NOMO-1 treated with dmso at 0.1 percent for 144 hours (cell line): Measurements from ENCODE around the gene FARP1.
"Not testable (repeated sequence)": the region's sequence is repeated elsewhere in the genome, so short reads cannot be mapped to it uniquely, and the experiment has no call there.

Source experiments
- DNase-seq: peaks from one replicate; lab custom pipeline; 2025; ENCODE audit not compliant: unreplicated experiment; lab: John Stamatoyannopoulos, UW

FARP1 gene

DNA sequence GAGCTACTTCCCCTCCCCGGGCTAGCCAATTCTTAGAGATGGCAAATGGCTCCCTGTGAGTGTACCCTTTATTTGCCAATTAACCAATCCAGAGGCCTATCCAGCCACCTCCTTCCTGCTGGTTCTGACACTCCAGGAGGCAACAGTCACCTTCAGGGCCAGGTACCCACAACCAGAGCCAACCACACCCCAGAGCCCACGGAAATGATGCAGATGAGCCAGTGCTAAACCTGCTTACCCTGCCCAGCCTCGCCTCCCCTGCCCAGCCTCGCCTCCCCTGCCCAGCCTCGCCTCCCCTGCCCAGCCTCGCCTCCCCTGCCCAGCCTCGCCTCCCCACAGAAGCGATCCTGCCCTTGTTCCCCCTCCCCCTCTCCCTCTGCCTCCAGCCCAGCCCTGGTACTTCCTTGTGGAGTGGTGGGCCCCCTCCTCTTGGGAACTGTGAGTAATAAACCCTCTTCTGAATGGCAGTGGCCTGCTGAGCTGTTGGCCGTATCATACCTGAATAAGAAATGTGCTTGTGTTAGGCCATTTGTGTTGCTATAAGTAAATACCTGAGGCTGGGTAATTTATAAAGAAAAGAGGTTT is 207.9 kb downstream of the FARP1 start:
- DNase-seq, result no peak

DNA sequence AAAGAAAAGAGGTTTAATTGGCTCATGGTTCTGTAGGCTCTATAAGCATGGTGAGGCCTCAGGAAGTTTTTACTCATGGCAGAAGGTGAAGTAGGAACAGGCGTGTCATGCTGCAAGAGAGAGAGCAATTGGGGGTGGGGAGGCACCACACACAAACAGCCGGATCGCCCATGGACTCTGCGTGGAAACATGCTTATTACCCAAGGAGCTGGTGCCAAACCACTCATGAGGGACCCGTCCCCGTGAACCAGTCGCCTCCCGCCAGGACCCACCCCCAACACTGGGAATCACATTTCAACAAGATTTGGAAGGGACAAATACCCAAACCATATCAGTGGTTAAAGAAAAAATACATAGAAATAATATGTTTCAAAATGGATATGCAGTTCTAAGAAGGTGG is 208.7 kb downstream of the FARP1 start:
- DNase-seq, result no peak

DNA sequence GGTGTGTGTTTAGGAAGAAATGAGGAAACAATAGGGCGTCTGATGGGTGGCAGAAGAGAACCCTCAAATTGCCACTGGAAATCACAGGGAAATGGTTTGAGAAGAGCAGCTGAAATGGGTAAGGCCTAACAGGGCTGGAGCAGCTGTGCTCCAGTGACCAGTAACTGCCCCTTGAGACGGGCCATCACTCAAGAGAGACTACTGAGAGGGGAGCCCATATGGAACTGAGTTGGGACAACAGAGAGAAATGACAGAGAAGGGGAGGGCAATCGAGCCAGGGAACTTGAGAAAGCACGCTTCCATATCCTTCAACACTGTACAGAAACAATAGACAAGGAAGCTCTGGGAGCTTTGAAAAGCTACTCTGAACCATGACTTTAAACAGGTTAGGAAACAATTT is 209.3 kb downstream of the FARP1 start:
- no peak for DNase-seq

DNA sequence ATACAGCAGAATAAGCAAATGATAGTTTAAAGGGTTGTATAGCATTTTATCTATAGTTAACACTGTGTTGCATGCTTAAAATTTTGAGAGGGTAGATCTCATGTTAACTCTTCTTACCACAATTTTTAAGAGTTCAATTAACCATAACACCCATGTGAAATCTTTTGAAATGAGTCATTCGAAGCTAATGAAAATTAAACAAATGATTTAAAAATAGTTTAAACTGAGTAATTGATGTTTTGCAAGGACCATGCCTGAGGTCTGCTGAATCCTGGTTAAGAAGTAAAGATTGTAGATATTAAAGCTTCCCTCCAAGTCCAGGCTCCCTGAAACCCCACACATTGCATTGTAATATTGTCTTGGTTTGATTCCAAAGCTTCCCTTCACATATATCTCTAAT is 210.9 kb downstream of the FARP1 start:
- no peak for DNase-seq

DNA sequence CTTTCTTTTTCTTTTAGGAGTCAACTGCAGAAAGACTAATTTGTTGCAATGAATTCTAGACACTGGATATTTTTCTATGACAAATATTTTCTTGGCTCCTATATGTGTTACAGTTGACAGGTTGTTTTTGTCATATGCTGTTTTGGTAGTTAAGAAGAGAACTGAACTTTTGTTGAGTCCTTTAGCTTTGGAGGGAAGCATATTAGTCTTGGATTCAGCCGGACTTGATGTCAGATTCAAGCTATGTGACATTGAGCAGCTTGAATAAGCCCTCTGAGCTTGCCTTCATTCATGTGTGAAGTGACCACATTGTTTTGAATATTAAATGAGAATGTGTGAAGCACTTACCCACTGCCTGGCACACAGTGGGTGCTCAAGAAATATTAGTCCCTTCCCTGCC is 216.0 kb downstream of the FARP1 start:
- no peak for DNase-seq

DNA sequence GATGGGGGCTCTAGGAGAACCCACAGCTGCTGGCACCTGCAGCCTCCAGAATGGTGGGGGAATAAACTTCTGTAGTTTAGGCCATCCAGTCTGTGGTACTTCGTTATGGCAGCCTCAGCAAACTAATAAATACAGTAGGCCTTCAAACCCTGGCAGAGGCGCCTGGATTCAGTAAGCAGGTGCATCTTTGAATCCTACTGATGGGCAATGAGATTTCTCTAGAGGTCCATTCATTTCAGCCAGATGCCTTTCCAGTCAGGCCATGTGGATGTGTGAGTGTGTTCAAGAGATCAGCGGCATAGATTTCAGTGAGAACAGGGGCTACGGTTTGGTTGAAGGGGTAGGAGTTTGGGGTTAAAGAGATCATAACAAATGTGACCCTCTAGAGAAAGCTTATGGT is 217.7 kb downstream of the FARP1 start:
- no peak for DNase-seq

DNA sequence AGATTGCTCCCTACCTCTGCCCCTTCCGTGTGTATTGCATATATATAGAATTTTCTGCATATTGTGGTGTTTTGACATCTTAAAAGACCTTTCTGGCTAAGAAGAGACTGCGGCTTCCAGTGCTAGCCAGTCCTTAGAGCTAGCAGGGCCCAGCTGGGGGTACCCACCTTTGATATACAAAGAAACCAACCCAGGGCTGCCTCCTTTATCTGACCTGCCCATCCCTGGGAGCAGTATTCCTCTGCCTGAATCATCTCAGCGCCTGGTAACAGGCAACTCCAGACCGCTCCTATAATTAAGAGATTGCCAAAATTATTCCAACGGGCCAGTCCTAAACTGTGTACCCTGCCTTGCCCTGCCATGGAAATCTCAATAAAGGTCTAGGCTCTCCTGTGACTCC is 220.4 kb downstream of the FARP1 start:
- no peak for DNase-seq

DNA sequence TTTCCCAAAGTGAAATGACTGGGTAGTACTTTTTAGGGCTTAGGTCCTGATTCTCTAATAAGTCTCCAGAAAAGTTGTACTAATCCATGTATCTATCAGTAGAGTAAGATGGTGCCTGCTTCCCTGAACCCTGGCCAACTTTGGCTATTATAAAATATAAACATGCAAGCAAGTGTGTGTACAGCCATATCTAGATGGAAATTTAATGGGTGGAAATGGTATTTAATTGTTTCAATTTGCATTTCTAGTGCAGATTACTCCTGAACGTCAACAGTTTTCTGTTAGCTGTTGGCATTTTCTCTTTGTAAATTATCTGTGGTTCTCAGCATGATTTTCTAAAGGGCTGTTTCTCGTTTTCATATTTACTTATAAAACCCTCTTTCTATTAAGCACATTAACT is 221.3 kb downstream of the FARP1 start:
- no peak for DNase-seq

DNA sequence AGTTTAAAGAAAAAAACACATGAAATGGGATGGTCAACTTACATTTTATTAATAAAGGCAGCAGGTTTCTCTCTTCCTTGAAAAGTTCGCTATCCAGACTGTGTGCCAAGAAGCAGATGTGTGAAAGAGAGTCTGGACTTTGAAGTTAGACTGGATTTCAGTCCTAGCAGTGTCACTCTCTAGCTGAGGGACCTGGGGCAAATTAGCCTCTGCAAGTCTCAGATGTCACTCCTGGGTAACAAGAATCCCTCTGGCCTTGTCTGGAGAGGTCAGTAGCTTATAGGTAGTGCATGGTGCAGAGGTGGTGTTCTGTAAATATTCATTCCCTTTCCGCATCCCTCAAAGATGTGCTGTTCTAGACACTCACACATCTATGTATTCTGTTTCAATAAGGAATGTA is 221.8 kb downstream of the FARP1 start:
- no peak for DNase-seq

DNA sequence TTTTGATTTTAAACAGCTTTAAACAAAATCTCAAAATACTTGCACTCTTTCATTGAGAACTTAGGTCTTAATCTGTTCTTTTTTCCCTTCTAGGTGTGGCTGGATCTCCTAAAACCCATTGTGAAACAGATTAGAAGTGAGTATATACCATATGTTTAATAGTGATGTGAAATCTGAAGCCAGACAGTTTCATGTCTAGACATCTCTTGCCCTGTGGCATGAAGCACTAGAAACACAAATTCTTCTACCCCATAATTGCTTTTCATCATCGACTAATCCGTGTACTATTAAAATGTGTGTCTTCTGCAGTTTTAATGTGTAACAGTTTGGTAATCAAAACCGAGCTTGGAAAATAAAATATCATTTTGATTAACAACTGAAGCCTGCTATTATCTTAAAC is 222.4 kb downstream of the FARP1 start:
- no peak for DNase-seq

DNA sequence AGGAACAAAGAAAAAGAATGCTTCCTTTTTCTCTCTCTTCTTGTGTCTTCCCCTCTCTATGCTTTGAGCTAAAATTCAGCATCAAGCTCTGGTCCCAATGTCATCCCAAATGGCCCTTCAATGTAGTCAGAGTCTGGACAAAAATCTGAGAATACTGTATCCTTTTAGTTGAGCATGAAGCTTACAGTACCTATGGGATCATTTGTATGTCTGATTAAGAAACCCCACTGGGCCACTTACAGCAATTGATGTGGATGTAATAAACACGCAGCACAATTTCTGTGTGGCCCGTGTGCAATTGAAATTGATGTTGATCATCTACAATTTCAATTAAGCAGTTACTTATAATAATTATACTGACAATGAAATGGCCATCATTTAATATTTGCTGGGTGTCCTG is 223.1 kb downstream of the FARP1 start:
- no peak for DNase-seq

DNA sequence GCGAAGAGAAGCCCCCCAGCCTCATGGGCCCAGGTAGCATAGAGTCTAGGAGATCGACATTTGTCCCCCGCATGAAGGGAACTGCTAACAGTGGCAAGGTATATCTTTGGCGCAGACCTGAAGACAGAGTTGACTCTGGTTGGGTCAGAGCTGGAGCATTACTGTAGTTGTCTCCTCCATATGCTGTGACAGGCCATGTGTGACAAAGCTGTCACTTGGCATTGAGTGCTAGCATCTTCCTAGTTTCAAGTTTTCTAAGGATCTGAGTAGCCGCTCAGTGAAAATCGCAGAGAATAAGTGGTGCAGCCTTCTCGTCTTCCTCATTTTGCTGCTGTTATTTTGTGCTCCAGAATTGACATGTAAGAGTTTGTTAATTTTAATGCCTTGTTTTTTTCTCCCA is 223.5 kb downstream of the FARP1 start:
- no peak for DNase-seq

DNA sequence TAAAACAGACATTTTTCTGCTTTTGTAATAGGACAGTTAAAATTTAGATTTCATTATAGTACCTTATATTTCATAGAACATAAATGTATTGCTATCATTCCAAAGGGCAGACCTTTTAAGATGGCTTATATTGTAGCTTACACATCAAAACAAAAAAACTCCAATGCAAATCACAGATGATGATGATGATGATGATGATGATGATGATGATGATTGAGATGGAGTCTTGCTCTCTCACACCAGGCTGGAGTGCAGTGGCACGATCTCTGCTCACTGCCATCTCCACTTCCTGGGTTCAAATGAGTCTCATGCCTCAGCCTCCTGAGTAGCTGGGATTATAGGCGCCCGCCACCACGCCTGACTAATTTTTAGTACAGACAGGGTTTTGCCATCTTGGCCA is 224.1 kb downstream of the FARP1 start:
- no peak for DNase-seq

DNA sequence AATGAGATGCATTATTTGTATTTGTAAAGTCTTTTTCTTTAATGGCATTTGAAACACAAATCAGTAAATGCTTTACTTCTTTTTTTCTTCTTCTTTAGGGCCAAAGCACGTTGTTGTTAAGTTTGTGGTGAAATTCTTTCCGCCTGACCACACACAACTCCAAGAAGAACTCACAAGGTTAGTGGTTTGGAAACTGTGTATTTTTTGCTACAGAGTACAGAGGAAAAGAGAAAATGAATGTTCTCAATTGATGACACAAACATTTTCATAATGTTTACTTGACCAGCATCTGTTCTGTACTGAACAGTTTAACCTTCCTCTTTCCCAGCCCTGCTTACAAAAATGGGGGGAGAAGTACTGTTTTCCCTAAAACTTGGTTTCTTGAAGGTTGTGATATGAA is 225.1 kb downstream of the FARP1 start:
- no peak for DNase-seq

DNA sequence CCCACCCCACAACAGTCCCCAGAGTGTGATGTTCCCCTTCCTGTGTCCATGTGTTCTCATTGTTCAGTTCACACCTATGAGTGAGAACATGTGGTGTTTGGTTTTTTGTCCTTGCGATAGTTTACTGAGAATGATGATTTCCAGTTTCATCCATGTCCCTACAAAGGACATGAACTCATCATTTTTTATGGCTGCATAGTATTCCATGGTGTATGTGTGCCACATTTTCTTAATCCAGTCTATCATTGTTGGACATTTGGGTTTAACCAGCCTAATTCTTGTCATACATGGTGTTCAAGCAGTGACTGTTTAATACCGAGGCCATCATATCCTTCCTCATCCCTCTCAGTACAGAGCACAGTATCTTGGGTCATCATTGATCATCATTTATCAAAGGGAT is 226.6 kb downstream of the FARP1 start:
- DNase-seq, result not testable (repeated sequence)

DNA sequence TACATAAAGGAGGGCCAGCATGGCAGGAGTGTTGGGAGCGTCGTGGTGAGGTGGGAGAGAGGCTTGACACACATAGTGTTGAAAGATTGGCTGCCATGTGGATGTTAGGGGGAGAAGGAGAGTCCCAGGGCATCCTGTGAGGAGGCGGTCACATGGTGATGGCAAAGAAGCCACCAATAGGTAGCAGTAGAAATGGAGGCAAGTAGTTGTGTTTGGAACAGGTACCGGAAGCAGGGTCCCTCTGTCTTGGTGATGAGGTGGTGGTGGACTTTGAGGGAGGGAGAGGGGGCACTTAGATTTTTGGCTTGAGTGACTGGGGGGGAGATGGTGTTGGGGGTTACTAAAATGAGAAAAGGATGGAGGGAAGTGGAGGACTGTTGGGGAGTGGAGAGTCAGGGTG is 227.4 kb downstream of the FARP1 start:
- DNase-seq, result no peak

DNA sequence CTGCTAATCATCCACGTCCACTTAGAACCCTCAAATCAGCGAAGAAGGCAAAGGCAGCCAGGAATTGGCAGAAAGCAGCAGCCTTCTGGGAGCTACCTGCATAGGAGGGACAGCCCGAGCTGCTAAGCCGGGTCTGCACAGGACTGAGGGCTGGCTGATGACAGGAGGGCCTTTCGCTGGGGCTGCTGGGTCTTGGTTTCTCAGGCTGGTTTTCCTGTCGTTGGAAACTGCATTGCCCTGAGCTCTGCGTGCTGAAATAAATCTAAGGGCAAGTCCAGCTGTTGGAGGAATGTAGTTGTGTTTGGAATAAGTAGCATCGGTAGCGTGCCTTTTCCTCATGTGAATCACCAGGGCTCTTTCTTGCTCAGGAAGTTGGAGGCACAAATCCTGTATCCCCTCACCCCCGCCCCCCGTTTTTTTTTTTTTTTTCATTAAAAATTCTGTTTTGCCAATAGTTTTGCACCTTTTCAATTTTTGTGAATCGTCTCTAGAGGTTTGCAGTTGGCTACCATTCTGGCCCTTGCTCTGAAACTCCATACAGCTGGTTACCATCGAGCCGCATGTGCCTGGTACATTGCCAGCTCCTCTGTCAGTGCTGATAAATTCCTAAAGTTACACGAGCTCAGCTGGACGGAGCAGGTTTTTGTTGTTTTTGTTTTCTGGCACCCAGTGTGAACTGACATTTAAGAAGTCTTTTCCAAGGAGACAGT is 228.1 kb downstream of the FARP1 start:
- no peak for DNase-seq

DNA sequence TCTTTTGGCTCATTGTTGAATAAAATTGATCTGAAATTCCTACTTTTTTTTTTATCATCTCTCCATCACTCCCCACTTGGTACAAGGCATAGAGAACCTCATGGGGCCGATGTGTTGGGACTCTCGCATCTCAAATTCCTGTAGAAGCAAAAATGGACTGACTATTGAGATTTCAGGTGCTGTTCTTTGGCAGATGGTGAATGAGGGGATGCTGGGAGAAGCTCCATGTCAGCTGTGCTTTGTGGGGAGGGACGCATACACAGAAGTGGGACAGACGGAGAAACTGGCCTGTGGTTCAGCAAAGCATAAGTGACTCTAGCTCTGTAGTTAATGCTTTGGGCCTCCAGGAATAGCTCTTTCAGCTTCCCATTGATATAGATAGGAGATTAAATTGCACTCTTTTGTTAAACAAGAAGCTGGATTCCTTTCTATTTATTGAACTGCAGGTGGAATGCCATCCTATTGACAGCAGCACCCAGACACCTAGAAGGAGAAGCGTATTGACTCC is 228.7 kb downstream of the FARP1 start:
- DNase-seq, result no peak

DNA sequence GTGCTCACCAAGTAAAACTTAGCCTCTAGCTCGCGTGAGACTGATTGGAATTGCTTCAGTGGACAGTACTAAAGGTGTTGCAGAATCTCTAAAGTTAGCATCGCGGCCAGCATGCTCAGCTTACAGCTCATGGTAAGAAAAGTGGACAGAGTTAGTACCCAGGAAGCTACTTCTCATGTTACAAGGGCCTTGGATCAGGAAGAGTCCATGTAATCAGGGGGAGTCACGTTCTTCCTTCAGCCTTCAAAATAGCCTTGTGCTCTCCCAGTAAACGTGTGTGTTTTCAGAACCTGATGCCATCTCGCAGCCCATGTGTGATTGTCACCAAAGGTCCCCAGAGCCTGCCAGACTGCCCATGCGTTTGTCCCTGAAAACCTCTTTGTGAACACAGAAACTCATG is 230.0 kb downstream of the FARP1 start:
- DNase-seq, result no peak

DNA sequence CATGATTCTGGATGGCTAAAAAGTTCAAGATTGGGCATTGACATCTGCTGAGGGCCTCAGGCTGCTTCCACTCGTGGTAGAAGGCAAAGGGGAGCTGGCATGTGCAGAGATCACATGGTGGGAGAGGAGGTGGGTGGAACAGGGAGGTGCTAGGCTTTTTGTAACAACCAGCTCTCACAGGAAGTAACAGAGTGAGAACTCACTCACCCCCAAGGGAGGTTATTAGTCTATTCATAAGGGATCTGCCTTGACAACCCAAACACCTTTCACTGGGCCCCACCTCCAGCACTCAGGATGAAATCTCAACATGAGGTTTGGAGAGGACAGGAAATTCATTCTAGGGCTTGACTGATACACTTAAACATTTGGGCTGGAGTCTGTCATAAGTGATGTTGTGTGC is 231.9 kb downstream of the FARP1 start:
- no peak for DNase-seq

DNA sequence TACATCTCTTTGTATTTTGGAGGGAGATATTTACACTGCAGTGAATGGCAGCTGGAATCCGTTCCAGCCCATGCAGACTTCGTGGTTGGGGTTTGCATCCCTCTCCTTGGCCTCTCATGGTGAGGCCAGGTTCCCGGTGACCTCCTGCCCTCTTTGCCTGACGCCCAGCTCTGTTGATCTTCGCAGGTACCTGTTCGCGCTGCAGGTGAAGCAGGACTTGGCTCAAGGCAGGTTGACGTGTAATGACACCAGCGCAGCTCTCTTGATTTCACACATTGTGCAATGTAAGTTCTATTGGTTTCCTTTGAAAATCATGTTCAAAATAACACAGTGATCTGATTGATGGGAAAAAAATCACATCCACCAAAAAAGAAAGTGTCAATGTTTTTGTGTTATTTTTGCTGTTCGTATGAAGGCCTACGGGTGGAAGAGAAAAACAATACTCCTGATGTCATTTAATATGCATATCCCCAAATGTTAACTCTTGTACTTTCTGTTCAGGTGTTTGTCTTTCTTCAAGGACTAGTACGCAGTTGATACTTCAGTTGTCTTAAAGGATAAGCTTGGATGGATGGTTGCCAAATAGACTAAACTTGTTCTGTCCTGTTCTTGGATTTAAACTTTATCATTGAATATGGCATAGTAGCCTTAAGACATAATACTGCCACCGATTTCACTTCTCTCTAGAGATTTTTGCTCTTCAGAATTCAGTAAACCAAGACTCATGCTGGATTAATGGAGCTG is 234.9 kb downstream of the FARP1 start:
- no peak for DNase-seq

DNA sequence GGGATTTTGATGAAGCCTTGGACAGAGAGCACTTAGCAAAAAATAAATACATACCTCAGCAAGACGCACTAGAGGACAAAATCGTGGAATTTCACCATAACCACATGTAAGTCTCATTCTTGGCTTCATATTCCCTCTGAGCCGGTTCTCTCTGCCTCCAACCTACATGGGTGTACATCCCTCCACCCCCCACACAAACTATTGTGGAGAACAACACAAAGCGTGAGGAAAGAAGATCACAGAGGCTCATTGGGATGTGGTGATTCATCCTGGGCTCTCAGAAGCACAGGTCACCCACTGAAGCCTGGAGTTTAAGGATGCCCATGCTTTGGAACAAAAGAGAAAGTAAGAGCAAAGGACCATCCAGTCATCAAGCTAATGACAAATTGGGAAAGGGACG is 241.8 kb downstream of the FARP1 start:
- DNase-seq, result no peak
